Endodermal cell (in vitro differentiated cells): ENCODE data around the gene RNASE1. TPM values are rescaled to one million over a fixed set of nuclear protein-coding genes. Genes with fewer than 3 reads are reported as not detected.
"Not testable (repeated sequence)": the region's sequence is repeated elsewhere in the genome, so short reads cannot be mapped to it uniquely, and the experiment has no call there.

Source experiments
- DNase-seq: peaks from one replicate; pipeline ENCODE4 v3.0.0-alpha.2; 2017
- H3K27ac ChIP-seq: 2 replicates; pipeline ENCODE4 v1.5.1; 2013; ENCODE audit warnings: mild to moderate bottlenecking, low read depth, low read length, moderate library complexity
- H3K27me3 ChIP-seq: 2 replicates; pipeline ENCODE4 v1.6.1; 2013; ENCODE audit warnings: mild to moderate bottlenecking, low read length, moderate library complexity; ENCODE audit not compliant: insufficient read depth, control insufficient read depth, poor library complexity, severe bottlenecking
- H3K36me3 ChIP-seq: 2 replicates; pipeline ENCODE4 v1.7.0; 2013; ENCODE audit warnings: mild to moderate bottlenecking, low read length, moderate library complexity; ENCODE audit not compliant: control insufficient read depth, insufficient read depth
- H3K4me1 ChIP-seq: one replicate; pipeline ENCODE4 v1.7.0; 2013; ENCODE audit warnings: low read length; ENCODE audit not compliant: control insufficient read depth, insufficient read depth
- H3K4me3 ChIP-seq: 2 replicates; pipeline ENCODE4 v1.5.1; 2013; ENCODE audit warnings: mild to moderate bottlenecking, low read length, moderate library complexity
- H3K9ac ChIP-seq: 2 replicates; pipeline ENCODE4 v1.6.1; 2013; ENCODE audit warnings: mild to moderate bottlenecking, low read length, moderate library complexity; ENCODE audit not compliant: poor library complexity, severe bottlenecking; ENCODE audit errors: extremely low read depth
- H3K9me3 ChIP-seq: 2 replicates; pipeline ENCODE4 v1.6.1; 2013; ENCODE audit warnings: mild to moderate bottlenecking, low read length, moderate library complexity; ENCODE audit not compliant: control insufficient read depth
- H3K27ac Mint-ChIP-seq: 2 replicates; pipeline ENCODE4 v1.8.0; 2020; ENCODE audit warnings: mixed read lengths
- H3K27me3 Mint-ChIP-seq: 2 replicates; pipeline ENCODE4 v1.8.0; 2021; ENCODE audit warnings: mild to moderate bottlenecking, mixed read lengths; ENCODE audit not compliant: insufficient read depth
- H3K36me3 Mint-ChIP-seq: 2 replicates; pipeline ENCODE4 v1.8.0; 2020; ENCODE audit warnings: low read depth, mixed read lengths
- H3K4me1 Mint-ChIP-seq: 2 replicates; pipeline ENCODE4 v1.8.0; 2020; ENCODE audit warnings: mixed read lengths
- H3K4me3 Mint-ChIP-seq: 2 replicates; pipeline ENCODE4 v1.8.0; 2020; ENCODE audit warnings: mild to moderate bottlenecking, moderate library complexity, mixed read lengths
- H3K9me3 Mint-ChIP-seq: 2 replicates; pipeline ENCODE4 v1.8.0; 2020; ENCODE audit warnings: mild to moderate bottlenecking, mixed read lengths
- WGBS, 2 experiments: methylation state at CpG; one replicate each; pipeline versions ENCODE4 v1.1.5 to v1.1.7; 2013; ENCODE audit warnings: missing lambda C conversion rate in 2 of 2, mixed read lengths in 1 of 2; ENCODE audit not compliant: insufficient coverage in 1 of 2, insufficient read length in 1 of 2; 5-methylcytosine and 5-hydroxymethylcytosine counted together
- total RNA-seq, 2 donors: library from RNA; stranded (reverse); fragmentation: NEBNext Ultra II Directional in 1 of 2; extraction: Animal tissue kit (Norgen Biotek cat#: 25700) in 1 of 2; gene quantifications; 2 replicates in 1 of 2; 3 replicates in 1 of 2; pipeline ENCODE4 v1.2.1, GENCODE V29; 2021
- TF ChIP-seq, protein P1 (sequence below): fragments of 200-600 bp; sonication (generic); conservative IDR thresholded peaks from 2 replicates; pipeline ENCODE4 v1.5.0; 2021; ENCODE audit warnings: antibody characterized with exemption, mild to moderate bottlenecking

The RNASE1 gene
- total RNA-seq, 2 donors from 2014 or later: 9.9 to 10.7 TPM

- peak; percentile 67 for DNase-seq
- H3K36me3 Mint-ChIP-seq: peaks cover 44% of the 10 kb centered on the region
- H3K27ac Mint-ChIP-seq: no peak overlapping the region
- no peaks in the 10 kb centered on the region for H3K36me3 ChIP-seq
- H3K27me3 ChIP-seq: no peaks in the 10 kb centered on the region
- H3K4me1 Mint-ChIP-seq: peaks cover 51% of the 10 kb centered on the region
- H3K4me3 ChIP-seq: no peak overlapping the region
- WGBS, 2 experiments: 91% methylated on average over 7 of the region's 7 CpGs; no CpG with 5 or more reads in 1 of the 2 experiments
- no peak overlapping the region for H3K9ac ChIP-seq
- no peaks in the 10 kb centered on the region for H3K27me3 Mint-ChIP-seq
- H3K9me3 ChIP-seq: peaks cover 35% of the 10 kb centered on the region
- H3K4me1 ChIP-seq: peaks cover 6% of the 10 kb centered on the region
- no peak overlapping the region for H3K27ac ChIP-seq
- H3K9me3 Mint-ChIP-seq: peaks cover 24% of the 10 kb centered on the region
- no peak overlapping the region for H3K4me3 Mint-ChIP-seq
- TF ChIP-seq, protein P1, sequence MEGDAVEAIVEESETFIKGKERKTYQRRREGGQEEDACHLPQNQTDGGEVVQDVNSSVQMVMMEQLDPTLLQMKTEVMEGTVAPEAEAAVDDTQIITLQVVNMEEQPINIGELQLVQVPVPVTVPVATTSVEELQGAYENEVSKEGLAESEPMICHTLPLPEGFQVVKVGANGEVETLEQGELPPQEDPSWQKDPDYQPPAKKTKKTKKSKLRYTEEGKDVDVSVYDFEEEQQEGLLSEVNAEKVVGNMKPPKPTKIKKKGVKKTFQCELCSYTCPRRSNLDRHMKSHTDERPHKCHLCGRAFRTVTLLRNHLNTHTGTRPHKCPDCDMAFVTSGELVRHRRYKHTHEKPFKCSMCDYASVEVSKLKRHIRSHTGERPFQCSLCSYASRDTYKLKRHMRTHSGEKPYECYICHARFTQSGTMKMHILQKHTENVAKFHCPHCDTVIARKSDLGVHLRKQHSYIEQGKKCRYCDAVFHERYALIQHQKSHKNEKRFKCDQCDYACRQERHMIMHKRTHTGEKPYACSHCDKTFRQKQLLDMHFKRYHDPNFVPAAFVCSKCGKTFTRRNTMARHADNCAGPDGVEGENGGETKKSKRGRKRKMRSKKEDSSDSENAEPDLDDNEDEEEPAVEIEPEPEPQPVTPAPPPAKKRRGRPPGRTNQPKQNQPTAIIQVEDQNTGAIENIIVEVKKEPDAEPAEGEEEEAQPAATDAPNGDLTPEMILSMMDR: peak; percentile 65
Observed at GRCh38 chr14:20818861-20819260, 16.2 kb upstream of the RNASE1 start.

DNA sequence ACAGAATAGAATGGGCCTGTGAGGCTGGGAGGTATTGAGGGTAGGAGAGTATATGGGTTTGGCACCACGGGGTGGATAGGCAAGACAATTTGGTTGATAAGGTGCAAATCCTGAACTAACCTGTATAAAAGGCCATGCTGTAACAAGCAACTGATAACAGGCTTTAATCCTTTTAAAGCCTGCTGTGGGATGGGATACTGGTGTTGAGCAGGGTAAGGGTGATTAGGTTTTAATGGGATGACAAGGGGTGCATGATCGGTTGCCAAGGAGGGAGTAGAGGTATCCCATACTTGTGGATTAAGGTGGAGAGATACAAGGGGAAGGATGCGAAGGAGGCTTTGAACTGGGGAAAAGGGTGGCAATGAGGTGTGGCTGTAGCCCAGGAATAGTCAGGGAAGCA, 13.3 kb upstream of the RNASE1 start:
- H3K27me3 Mint-ChIP-seq, H3K27ac ChIP-seq, H3K9ac ChIP-seq, H3K27me3 ChIP-seq, H3K4me3 Mint-ChIP-seq, H3K4me3 ChIP-seq, H3K27ac Mint-ChIP-seq, H3K36me3 ChIP-seq: not testable (repeated sequence)
- Mint-ChIP-seq H3K9me3 (peaks cover 16% of the 10 kb centered on the region), H3K36me3 (peaks cover 16% of the 10 kb centered on the region), H3K4me1 (peaks cover 47% of the 10 kb centered on the region)
- DNase-seq: peak; percentile 57
- H3K4me1 ChIP-seq: peaks cover 15% of the 10 kb centered on the region
- peaks cover 12% of the 10 kb centered on the region for H3K9me3 ChIP-seq
- WGBS, 2 experiments: 56 to 67% methylated on average over 1 to 3 of the region's 3 CpGs

DNA sequence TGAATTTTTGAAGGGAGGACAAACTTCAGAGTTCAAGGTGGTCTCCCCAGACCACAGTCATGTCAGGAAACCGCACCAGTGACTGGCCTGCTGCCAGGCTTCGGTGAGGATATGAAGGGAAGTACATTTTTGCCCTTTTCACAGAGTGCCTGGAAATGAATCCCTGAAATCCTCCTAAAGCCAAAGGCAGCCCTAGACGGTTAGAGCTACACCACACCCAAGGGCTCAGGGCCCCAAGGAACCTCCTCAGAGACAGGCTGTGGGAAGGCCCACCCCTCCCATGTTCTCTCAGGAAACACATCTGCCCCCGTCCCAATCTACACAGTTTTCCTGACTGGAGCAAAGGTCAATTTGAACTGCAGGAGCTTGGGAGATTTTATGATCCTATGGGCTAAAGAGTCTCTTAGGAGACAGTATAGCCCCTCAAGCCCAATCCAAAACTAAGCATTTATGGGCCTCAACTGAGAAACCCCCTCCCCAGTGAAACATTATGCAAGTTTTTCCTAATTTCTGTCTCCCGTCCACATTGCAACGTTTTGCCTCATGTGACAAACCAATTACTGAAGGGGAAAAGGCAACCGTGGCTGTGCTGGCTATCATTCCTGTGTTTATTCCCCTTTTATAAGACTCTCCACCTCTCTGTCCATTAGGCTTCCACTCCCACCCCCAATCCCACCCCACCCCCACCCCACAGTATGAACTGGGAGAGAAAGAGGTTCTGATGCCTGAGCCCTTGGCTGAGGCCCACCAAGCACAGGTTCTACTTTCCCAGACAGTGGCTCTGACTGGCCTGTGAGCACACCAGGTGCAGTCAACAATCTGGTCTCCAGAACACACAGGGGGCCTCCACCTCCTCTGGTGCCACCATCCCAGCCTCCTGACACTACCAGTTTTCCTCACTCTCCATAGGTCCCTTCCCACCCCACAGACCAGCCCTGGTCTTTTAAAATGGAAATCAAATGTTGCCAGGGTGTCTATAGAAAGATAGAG, 9.6 kb upstream of the RNASE1 start:
- peaks cover 2% of the 10 kb centered on the region for H3K27me3 Mint-ChIP-seq
- Histone ChIP-seq H3K4me3 (no peak overlapping the region), H3K9me3 (no peaks in the 10 kb centered on the region), H3K4me1 (peaks cover 23% of the 10 kb centered on the region), H3K27ac (no peak overlapping the region), H3K27me3 (no peaks in the 10 kb centered on the region), H3K36me3 (no peaks in the 10 kb centered on the region), H3K9ac (no peak overlapping the region)
- no peaks in the 10 kb centered on the region for H3K9me3 Mint-ChIP-seq
- no peaks in the 10 kb centered on the region for H3K36me3 Mint-ChIP-seq
- H3K4me1 Mint-ChIP-seq: peaks cover 50% of the 10 kb centered on the region
- DNase-seq: peak; percentile 42
- no peak overlapping the region for H3K27ac Mint-ChIP-seq
- WGBS, 2 experiments: 72 to 75% methylated on average over 4 to 7 of the region's 7 CpGs
- TF ChIP-seq, protein P1: no peak
- no peak overlapping the region for H3K4me3 Mint-ChIP-seq
